NCI-H510A (cell line): ENCODE data around the gene USP44.
"Not testable (repeated sequence)": the region's sequence is repeated elsewhere in the genome, so short reads cannot be mapped to it uniquely, and the experiment has no call there.

Experiments used
- DNase-seq: peaks from one replicate; lab custom pipeline; 2025; lab: John Stamatoyannopoulos, UW

The USP44 gene

GRCh38 chr12:95509300-95509699 is 42.0 kb downstream of the USP44 start:
- no peak for DNase-seq

- no peak for DNase-seq
Measured at GRCh38 chr12:95506707-95507523, 44.4 kb downstream of the USP44 start.

GRCh38 chr12:95505039-95505438 is 46.2 kb downstream of the USP44 start:
- no peak for DNase-seq

GRCh38 chr12:95504140-95504539 is 47.1 kb downstream of the USP44 start:
- no peak for DNase-seq

GRCh38 chr12:95499772-95500171 is 51.5 kb downstream of the USP44 start:
- DNase-seq, result no peak

- DNase-seq, result no peak
Measured at GRCh38 chr12:95498968-95499367, 52.3 kb downstream of the USP44 start.

GRCh38 chr12:95497031-95497430 is 54.2 kb downstream of the USP44 start:
- peak; percentile 14 for DNase-seq

GRCh38 chr12:95495433-95495832 is 55.8 kb downstream of the USP44 start:
- no peak for DNase-seq

GRCh38 chr12:95494888-95495287 is 56.4 kb downstream of the USP44 start:
- no peak for DNase-seq

- no peak for DNase-seq
Measured at GRCh38 chr12:95492462-95492861, 58.8 kb downstream of the USP44 start.

GRCh38 chr12:95487024-95487423 is 64.3 kb downstream of the USP44 start:
- DNase-seq, result no peak

GRCh38 chr12:95484524-95484923 is 66.8 kb downstream of the USP44 start:
- no peak for DNase-seq

GRCh38 chr12:95482564-95482963 is 68.7 kb downstream of the USP44 start:
- DNase-seq, result not testable (repeated sequence)

- DNase-seq, result no peak
Measured at GRCh38 chr12:95481888-95482287, 69.4 kb downstream of the USP44 start.

- DNase-seq, result no peak
Measured at GRCh38 chr12:95481072-95481471, 70.2 kb downstream of the USP44 start.

GRCh38 chr12:95480230-95480629 is 71.0 kb downstream of the USP44 start:
- no peak for DNase-seq

- DNase-seq, result no peak
Measured at GRCh38 chr12:95474660-95474958, 76.7 kb downstream of the USP44 start.

- DNase-seq, result peak; percentile 95
Measured at GRCh38 chr12:95473884-95474659, 77.2 kb downstream of the USP44 start, which contains the start of gene METAP2. TSS of gene METAP2 (plus strand) at chr12:95474152. CDS start at chr12:95474180, 28 bp downstream.

- DNase-seq, result peak; percentile 31
Measured at GRCh38 chr12:95473231-95473883, 77.9 kb downstream of the USP44 start.

GRCh38 chr12:95470300-95470699 is 81.0 kb downstream of the USP44 start:
- no peak for DNase-seq
